ENCODE results near the gene KRTAP5-8.

The KRTAP5-8 gene

DNA sequence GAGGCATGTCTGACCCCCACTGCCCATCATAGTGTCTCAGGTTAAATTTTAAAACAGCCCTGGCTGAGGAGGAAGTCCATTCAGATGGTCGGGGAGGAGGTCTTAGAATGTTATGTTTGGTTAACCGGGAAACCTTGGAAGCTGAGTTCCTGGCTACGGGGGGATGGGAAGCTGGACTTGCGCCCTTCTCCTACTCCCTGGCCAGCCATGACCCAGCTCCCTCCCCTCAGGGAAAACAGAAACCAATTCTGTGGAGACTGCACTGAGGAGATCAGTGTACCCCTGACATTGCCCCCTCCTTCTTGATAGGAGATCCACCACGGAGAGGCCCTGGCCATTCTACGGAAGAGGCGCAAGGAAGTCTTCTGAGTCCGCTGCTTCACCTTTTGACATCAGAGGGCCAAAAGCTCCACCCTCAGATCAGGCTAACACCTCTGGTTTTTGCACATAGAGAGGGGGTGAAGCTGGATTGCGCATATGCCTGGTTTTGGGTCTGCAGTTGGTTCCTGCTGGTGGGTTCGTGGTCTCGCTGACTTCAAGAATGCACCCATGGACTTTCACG, 7.7 kb downstream of the KRTAP5-8 start:
- Histone ChIP-seq H3K27ac (ENCODE audit: low read depth, low read length, severe bottlenecking) (no peak overlapping the region), H3K4me1 (ENCODE audit: control insufficient read depth, insufficient read depth, low read length, poor library complexity, severe bottlenecking) (no peaks in the 10 kb centered on the region), H3K9me3 (ENCODE audit: control insufficient read depth, low read length) (peaks cover 4% of the 10 kb centered on the region), H3K36me3 (ENCODE audit: control insufficient read depth, insufficient read depth, low read length) (no peaks in the 10 kb centered on the region), H3K4me3 (ENCODE audit: extremely low read depth, insufficient read depth, low read length, poor library complexity, severe bottlenecking) (no peak overlapping the region)
- 97 to 98% methylated on average over 6 to 8 of the region's 12 CpGs for WGBS, 2 experiments (ENCODE audit: insufficient coverage in 2 of 2)

DNA sequence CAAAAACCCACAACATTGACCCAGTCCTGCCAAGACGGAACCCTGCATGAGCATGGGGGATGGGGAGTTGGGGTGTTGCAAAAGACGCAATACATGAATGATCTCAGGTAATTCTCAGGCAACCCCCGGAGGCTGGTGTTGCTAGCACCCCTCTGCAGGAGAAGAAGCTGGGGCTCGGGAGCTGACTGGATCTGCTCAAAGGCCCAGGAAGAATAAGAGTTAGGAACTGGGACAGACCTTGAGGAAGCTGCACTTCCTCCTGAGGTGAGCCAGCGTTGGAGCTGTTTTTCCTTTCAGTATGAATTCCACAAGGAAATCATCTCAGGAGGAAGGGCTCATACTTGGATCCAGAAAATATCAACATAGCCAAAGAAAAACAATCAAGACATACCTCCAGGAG, 10.3 kb downstream of the KRTAP5-8 start, which contains the start of gene KRTAP5-9:
Gene KRTAP5-9 (plus strand): TSS at position 301 of the 400 bp plus-strand sequence. CDS start 238 bp downstream, outside the sequence.
- Histone ChIP-seq H3K9me3 (ENCODE audit: control insufficient read depth, low read length) (peaks cover 4% of the 10 kb centered on the region), H3K4me1 (ENCODE audit: control insufficient read depth, insufficient read depth, low read length, poor library complexity, severe bottlenecking) (no peaks in the 10 kb centered on the region), H3K27ac (ENCODE audit: low read depth, low read length, severe bottlenecking) (no peak within 1 kb of the TSS), H3K36me3 (ENCODE audit: control insufficient read depth, insufficient read depth, low read length) (no peaks in the 10 kb centered on the region), H3K4me3 (ENCODE audit: extremely low read depth, insufficient read depth, low read length, poor library complexity, severe bottlenecking) (no peak within 1 kb of the TSS)
- 89 to 96% methylated on average over 3 to 4 of the region's 5 CpGs for WGBS, 2 experiments (ENCODE audit: insufficient coverage in 2 of 2)

DNA sequence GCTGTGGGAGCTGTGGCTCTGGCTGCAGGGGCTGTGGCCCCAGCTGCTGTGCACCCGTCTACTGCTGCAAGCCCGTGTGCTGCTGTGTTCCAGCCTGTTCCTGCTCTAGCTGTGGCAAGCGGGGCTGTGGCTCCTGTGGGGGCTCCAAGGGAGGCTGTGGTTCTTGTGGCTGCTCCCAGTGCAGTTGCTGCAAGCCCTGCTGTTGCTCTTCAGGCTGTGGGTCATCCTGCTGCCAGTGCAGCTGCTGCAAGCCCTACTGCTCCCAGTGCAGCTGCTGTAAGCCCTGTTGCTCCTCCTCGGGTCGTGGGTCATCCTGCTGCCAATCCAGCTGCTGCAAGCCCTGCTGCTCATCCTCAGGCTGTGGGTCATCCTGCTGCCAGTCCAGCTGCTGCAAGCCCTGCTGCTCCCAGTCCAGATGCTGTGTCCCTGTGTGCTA, 10.9 kb downstream of the KRTAP5-8 start:
- whole genome bisulfite sequencing, 2 experiments (ENCODE audit: insufficient coverage in 2 of 2), result 73 to 83% methylated on average over 5 of the region's 5 CpGs
- Histone ChIP-seq H3K27ac (ENCODE audit: low read depth, low read length, severe bottlenecking) (no peak overlapping the region), H3K4me1 (ENCODE audit: control insufficient read depth, insufficient read depth, low read length, poor library complexity, severe bottlenecking) (no peaks in the 10 kb centered on the region), H3K9me3 (ENCODE audit: control insufficient read depth, low read length) (peaks cover 4% of the 10 kb centered on the region), H3K36me3 (ENCODE audit: control insufficient read depth, insufficient read depth, low read length) (no peaks in the 10 kb centered on the region), H3K4me3 (ENCODE audit: extremely low read depth, insufficient read depth, low read length, poor library complexity, severe bottlenecking) (no peak overlapping the region)

DNA sequence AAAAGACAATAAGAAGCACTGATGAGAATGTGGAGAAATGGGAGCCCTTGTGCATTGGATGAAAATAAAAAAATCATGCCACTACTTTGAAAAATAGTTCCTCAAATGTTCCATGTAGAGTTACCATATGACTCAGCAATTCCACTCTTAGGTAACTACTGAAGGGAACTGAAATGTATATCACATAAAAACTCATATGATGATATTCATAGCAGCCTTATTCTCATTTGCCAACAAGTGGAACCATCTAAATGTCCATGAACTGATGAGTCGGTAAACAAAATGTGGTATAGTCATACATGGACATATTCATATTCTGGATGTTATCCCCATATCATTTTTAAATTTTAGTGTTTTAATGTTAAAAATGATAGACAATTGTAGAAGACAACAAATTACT, 13.9 kb downstream of the KRTAP5-8 start:
- no peaks in the 10 kb centered on the region for H3K4me1 ChIP-seq (ENCODE audit: control insufficient read depth, insufficient read depth, low read length, poor library complexity, severe bottlenecking)
- H3K4me3 ChIP-seq (ENCODE audit: extremely low read depth, insufficient read depth, low read length, poor library complexity, severe bottlenecking), result no peak overlapping the region
- WGBS, 2 experiments (ENCODE audit: insufficient coverage in 2 of 2), result no CpG with 5 or more reads among the region's 1 CpG
- H3K36me3 ChIP-seq (ENCODE audit: control insufficient read depth, insufficient read depth, low read length), result no peaks in the 10 kb centered on the region
- peaks cover 2% of the 10 kb centered on the region for H3K9me3 ChIP-seq (ENCODE audit: control insufficient read depth, low read length)
- H3K27ac ChIP-seq (ENCODE audit: low read depth, low read length, severe bottlenecking), result no peak overlapping the region

DNA sequence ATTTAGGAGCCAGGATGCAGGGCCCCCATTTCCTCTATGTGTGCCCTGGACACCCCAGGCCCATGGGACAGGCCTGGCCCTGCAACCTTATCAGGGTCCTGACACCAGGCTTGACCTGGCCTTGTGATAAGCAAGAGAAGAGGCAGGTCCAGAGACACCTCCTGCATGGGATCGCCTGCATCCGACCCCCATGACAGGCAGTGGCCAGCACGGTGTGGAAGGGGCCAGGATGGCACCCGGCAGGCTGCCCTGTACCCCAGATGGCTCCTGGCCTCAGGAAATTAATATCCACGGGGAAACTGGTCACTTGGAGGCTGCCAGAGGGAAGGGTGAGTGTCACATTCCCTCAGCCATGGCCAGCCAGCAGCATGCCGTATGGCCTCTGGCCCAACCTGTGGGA, 17.2 kb downstream of the KRTAP5-8 start:
- Histone ChIP-seq H3K4me1 (ENCODE audit: control insufficient read depth, insufficient read depth, low read length, poor library complexity, severe bottlenecking) (no peaks in the 10 kb centered on the region), H3K9me3 (ENCODE audit: control insufficient read depth, low read length) (no peaks in the 10 kb centered on the region), H3K4me3 (ENCODE audit: extremely low read depth, insufficient read depth, low read length, poor library complexity, severe bottlenecking) (no peak overlapping the region), H3K27ac (ENCODE audit: low read depth, low read length, severe bottlenecking) (no peak overlapping the region), H3K36me3 (ENCODE audit: control insufficient read depth, insufficient read depth, low read length) (no peaks in the 10 kb centered on the region)
- WGBS, 2 experiments (ENCODE audit: insufficient coverage in 2 of 2), result 84 to 98% methylated on average over 6 of the region's 6 CpGs

DNA sequence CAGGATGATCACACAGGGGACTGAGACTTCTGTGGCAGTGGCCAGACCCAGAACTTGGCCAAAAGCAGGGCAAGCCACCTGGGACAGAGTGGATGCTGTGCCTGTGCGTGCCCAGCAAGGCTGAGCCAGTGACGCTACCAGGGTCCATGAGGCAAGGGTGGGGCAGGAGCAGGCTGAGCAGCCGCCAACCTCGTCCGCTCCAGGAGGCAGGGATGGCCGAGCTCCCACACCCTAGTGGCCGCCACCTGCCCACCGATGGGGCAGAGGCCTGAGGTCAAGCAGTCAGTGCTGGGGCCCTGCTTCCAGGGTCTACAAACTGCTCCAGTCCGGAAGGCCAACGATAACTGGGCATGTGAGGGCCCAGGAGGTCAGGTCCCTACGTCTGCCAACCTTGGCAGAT, 17.7 kb downstream of the KRTAP5-8 start:
- H3K36me3 ChIP-seq (ENCODE audit: control insufficient read depth, insufficient read depth, low read length), result no peaks in the 10 kb centered on the region
- 92 to 98% methylated on average over 9 to 11 of the region's 11 CpGs for WGBS, 2 experiments (ENCODE audit: insufficient coverage in 2 of 2)
- H3K9me3 ChIP-seq (ENCODE audit: control insufficient read depth, low read length), result no peaks in the 10 kb centered on the region
- no peak overlapping the region for H3K4me3 ChIP-seq (ENCODE audit: extremely low read depth, insufficient read depth, low read length, poor library complexity, severe bottlenecking)
- no peaks in the 10 kb centered on the region for H3K4me1 ChIP-seq (ENCODE audit: control insufficient read depth, insufficient read depth, low read length, poor library complexity, severe bottlenecking)
- H3K27ac ChIP-seq (ENCODE audit: low read depth, low read length, severe bottlenecking), result no peak overlapping the region

DNA sequence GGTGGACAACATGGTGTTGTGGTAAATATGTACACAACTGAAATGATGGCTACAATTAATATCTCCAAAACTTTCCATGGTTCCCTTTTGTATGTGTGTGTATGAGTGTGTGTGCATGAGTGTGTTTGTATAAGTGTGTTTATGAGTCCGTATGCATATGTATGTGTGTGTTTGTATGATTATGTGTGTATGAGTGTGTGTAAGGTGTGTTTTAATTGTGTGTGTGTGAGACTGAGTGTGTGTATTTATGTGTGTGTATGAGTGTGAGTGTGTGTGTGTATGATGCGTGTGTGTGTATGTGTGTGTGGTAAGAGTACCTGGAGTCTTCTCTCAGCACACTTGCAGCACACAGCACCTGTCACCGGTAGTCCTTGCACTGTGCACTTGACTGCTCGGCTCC, 18.2 kb downstream of the KRTAP5-8 start:
- H3K9me3 ChIP-seq (ENCODE audit: control insufficient read depth, low read length), result no peaks in the 10 kb centered on the region
- H3K4me3 ChIP-seq (ENCODE audit: extremely low read depth, insufficient read depth, low read length, poor library complexity, severe bottlenecking), result no peak overlapping the region
- no peaks in the 10 kb centered on the region for H3K4me1 ChIP-seq (ENCODE audit: control insufficient read depth, insufficient read depth, low read length, poor library complexity, severe bottlenecking)
- WGBS, 2 experiments (ENCODE audit: insufficient coverage in 2 of 2), result 90 to 100% methylated on average over 1 to 3 of the region's 4 CpGs
- H3K27ac ChIP-seq (ENCODE audit: low read depth, low read length, severe bottlenecking), result no peak overlapping the region
- H3K36me3 ChIP-seq (ENCODE audit: control insufficient read depth, insufficient read depth, low read length), result no peaks in the 10 kb centered on the region

DNA sequence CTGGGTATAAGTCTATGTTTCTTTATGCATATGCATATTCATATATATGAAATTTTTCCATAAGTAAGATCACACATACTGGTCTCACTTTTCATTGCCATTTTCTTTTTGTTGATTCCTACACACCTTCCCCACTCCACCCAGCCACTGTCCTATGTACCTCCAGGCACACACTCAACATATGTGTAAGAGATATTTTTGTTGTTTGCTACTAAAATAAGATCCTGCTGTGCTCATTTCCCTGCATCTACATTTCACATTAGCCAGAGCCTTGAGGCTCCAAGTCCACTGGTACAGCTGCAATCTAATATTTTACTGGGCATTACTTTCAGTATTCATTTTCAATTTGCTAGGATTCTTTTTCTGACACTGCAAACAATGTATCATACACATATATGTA, 19.4 kb downstream of the KRTAP5-8 start:
- Histone ChIP-seq H3K4me1 (ENCODE audit: control insufficient read depth, insufficient read depth, low read length, poor library complexity, severe bottlenecking) (no peaks in the 10 kb centered on the region), H3K9me3 (ENCODE audit: control insufficient read depth, low read length) (peaks cover 2% of the 10 kb centered on the region), H3K27ac (ENCODE audit: low read depth, low read length, severe bottlenecking) (no peak overlapping the region), H3K36me3 (ENCODE audit: control insufficient read depth, insufficient read depth, low read length) (no peaks in the 10 kb centered on the region), H3K4me3 (ENCODE audit: extremely low read depth, insufficient read depth, low read length, poor library complexity, severe bottlenecking) (no peak overlapping the region)

DNA sequence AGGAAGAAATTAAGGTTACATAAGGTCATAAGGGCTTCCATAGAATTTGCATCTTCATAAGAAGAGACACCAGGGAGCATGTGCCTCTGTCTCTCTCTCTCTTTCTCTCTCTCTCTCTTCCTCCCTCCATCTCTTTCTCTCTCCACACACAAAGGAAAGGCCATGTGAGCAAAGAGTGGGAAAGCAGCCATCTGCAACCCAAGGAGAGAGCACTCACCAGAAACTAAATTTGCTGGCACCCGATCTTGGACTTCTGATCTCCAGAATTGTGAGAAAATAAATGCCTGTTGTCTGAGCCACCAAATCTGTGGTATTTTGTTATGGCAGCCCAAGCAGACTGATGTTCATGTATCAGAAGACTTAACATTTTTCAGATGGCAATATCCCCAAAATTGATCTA, 21.2 kb downstream of the KRTAP5-8 start:
- no peak overlapping the region for H3K4me3 ChIP-seq (ENCODE audit: extremely low read depth, insufficient read depth, low read length, poor library complexity, severe bottlenecking)

DNA sequence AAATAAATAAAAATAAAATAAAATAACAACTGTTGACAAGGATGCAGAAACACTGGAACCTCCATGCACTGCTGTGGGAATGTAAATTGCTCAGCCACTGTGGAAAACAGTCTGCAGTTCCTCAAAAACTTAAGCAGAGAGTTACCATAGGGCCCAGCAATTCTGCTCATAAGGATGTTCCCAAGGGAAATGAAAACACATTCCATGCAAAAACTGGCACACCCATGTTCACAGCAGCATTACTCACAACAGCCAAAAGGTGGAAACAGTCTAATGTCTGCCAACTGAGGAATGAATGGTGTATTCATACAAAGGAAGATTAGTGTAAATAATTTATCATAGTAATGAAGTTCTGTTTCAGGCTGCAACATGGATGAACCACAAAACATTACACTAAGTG, 24.3 kb downstream of the KRTAP5-8 start:
- H3K9me3 ChIP-seq (ENCODE audit: control insufficient read depth, low read length), result peaks cover 2% of the 10 kb centered on the region
- H3K36me3 ChIP-seq (ENCODE audit: control insufficient read depth, insufficient read depth, low read length), result no peaks in the 10 kb centered on the region
- no peaks in the 10 kb centered on the region for H3K4me1 ChIP-seq (ENCODE audit: control insufficient read depth, insufficient read depth, low read length, poor library complexity, severe bottlenecking)
- no peak overlapping the region for H3K27ac ChIP-seq (ENCODE audit: low read depth, low read length, severe bottlenecking)
- no peak overlapping the region for H3K4me3 ChIP-seq (ENCODE audit: extremely low read depth, insufficient read depth, low read length, poor library complexity, severe bottlenecking)

More for the DNA sequence above, 21.2 kb downstream of the KRTAP5-8 start:
- H3K4me1 ChIP-seq (ENCODE audit: control insufficient read depth, insufficient read depth, low read length, poor library complexity, severe bottlenecking), result no peaks in the 10 kb centered on the region
- H3K27ac ChIP-seq (ENCODE audit: low read depth, low read length, severe bottlenecking), result no peak overlapping the region
- peaks cover 2% of the 10 kb centered on the region for H3K9me3 ChIP-seq (ENCODE audit: control insufficient read depth, low read length)
- no peaks in the 10 kb centered on the region for H3K36me3 ChIP-seq (ENCODE audit: control insufficient read depth, insufficient read depth, low read length)
- WGBS, 2 experiments (ENCODE audit: insufficient coverage in 2 of 2), result 100% methylated on average over 1 of the region's 1 CpG; no CpG with 5 or more reads in 1 of the 2 experiments

DNA sequence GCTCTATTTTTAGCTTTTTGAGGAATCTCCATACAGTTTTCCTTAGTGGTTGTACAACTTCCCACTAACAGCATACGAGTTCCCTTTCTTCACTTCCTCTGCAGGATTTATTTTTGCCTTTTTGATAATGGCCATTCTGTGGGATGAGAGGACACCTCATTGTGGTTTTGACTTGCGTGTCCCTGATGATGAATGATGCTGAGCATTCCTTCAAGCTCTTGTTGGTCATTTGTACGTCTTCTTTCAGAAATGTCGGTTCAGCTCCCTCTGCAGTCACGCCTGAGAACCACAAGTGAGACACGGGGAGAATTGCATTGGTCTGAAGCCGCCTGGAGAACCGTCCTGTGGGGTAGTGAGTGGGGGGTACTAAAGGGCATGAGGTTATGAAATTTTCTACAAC, 25.6 kb downstream of the KRTAP5-8 start:
- H3K9me3 ChIP-seq (ENCODE audit: control insufficient read depth, low read length), result peaks cover 2% of the 10 kb centered on the region
- no peaks in the 10 kb centered on the region for H3K36me3 ChIP-seq (ENCODE audit: control insufficient read depth, insufficient read depth, low read length)
- H3K27ac ChIP-seq (ENCODE audit: low read depth, low read length, severe bottlenecking), result no peak overlapping the region
- no peaks in the 10 kb centered on the region for H3K4me1 ChIP-seq (ENCODE audit: control insufficient read depth, insufficient read depth, low read length, poor library complexity, severe bottlenecking)
- no peak overlapping the region for H3K4me3 ChIP-seq (ENCODE audit: extremely low read depth, insufficient read depth, low read length, poor library complexity, severe bottlenecking)
- 38 to 52% methylated on average over 3 to 7 of the region's 8 CpGs for WGBS, 2 experiments (ENCODE audit: insufficient coverage in 2 of 2)

Data from mesodermal cell (in vitro differentiated cells).